ENCODE data around the gene SLC2A11. TPM values are rescaled to one million over a fixed set of nuclear protein-coding genes. Genes with fewer than 3 reads are reported as not detected.

Gene SLC2A11
- total RNA-seq, 6 experiments from 2014 or later, result 8.9 to 13.2 (median 10.5) TPM

- Mint-ChIP-seq H3K9me3 (peaks cover 4% of the 10 kb centered on the region; the same call in 1 of the 2 replicates), H3K4me3 (no peak overlapping the region), H3K4me1 (ENCODE audit: low read depth) (peaks cover 32% of the 10 kb centered on the region), H3K27ac (no peak overlapping the region), H3K36me3 (ENCODE audit: low read depth) (peaks cover 9% of the 10 kb centered on the region; the same call in 1 of the 2 replicates), H3K27me3 (ENCODE audit: insufficient read depth) (peaks cover 25% of the 10 kb centered on the region)
- DNase-seq, result no peak
- TF ChIP-seq, protein P1, sequence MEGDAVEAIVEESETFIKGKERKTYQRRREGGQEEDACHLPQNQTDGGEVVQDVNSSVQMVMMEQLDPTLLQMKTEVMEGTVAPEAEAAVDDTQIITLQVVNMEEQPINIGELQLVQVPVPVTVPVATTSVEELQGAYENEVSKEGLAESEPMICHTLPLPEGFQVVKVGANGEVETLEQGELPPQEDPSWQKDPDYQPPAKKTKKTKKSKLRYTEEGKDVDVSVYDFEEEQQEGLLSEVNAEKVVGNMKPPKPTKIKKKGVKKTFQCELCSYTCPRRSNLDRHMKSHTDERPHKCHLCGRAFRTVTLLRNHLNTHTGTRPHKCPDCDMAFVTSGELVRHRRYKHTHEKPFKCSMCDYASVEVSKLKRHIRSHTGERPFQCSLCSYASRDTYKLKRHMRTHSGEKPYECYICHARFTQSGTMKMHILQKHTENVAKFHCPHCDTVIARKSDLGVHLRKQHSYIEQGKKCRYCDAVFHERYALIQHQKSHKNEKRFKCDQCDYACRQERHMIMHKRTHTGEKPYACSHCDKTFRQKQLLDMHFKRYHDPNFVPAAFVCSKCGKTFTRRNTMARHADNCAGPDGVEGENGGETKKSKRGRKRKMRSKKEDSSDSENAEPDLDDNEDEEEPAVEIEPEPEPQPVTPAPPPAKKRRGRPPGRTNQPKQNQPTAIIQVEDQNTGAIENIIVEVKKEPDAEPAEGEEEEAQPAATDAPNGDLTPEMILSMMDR (IDR thresholded peaks at IDR 0.05), result no peak
These were observed 16.4 kb upstream of the SLC2A11 start for GRCh38 chr22:23841292-23841691.

DNA sequence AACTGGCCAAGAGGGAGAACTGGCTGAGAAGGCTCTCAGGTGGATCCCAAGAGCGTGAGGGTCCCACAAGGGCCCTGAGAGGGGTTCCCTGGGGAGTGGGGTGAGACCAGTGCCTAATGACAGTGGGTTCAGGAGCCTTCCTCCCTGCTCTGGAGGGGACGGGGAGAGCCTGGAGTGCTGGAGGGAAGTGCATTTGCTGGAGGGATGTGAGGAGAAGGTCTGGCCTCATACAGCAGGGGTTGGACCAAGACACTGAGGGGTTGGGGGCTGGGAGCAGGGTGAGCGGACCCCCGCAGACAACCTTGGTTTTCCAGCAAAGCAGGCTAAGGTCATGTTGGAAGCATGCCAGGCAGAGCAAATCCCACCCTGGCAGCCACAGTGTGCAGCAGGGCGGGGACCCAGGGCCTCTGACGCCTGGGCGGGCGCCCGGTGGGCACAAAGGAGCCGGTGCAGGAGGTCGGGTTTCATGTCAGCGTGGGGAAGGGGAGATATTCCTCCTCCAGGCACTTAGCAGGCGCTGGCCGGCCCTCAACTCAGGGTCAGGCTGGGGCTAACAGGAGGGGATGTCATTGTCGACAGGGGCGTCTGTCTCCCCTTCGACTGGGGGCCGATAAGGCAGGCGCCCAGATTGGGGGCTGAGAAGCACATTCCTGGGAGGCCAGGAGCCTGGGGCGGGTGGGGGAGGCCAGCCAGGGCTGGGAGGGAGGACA lies 15.8 kb upstream of the SLC2A11 start:
- Mint-ChIP-seq H3K9me3 (peaks cover 4% of the 10 kb centered on the region; the same call in 1 of the 2 replicates), H3K27ac (no peak overlapping the region)

DNA sequence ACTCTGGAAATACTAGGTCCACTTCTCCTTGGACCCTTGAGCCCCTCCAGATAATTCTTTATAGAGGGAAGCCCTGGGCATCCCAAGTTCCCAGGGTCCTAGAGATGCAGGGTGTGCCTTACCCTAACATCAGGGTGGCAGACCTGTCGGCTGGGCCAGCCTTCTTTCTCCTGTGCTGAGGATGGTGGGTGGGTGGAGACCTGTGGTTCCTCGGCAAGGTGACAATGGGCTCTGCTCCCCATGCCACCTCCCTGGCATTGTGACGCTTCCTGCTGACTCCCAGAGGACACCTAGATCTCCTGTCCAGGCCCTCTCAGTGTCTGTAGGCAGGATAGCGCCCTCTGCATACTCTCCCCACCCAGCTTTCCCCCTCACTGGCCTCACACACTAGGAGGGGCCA lies 15.1 kb upstream of the SLC2A11 start:
- TF ChIP-seq, protein P1 (IDR thresholded peaks at IDR 0.05), result no peak
- Mint-ChIP-seq H3K27me3 (ENCODE audit: insufficient read depth) (peaks cover 22% of the 10 kb centered on the region), H3K27ac (no peak overlapping the region), H3K4me1 (ENCODE audit: low read depth) (peaks cover 39% of the 10 kb centered on the region), H3K36me3 (ENCODE audit: low read depth) (peaks cover 9% of the 10 kb centered on the region; the same call in 1 of the 2 replicates), H3K4me3 (no peak overlapping the region), H3K9me3 (peaks cover 4% of the 10 kb centered on the region; the same call in 1 of the 2 replicates)
- DNase-seq, result no peak

More for the DNA sequence above, 15.8 kb upstream of the SLC2A11 start:
- H3K4me3 Mint-ChIP-seq, result no peak overlapping the region
- DNase-seq, result no peak
- H3K36me3 Mint-ChIP-seq (ENCODE audit: low read depth), result peaks cover 9% of the 10 kb centered on the region; the same call in 1 of the 2 replicates
- peaks cover 38% of the 10 kb centered on the region for H3K4me1 Mint-ChIP-seq (ENCODE audit: low read depth)
- TF ChIP-seq, protein P1 (IDR thresholded peaks at IDR 0.05), result no peak
- H3K27me3 Mint-ChIP-seq (ENCODE audit: insufficient read depth), result peaks cover 23% of the 10 kb centered on the region

GRCh38 chr22:23844739-23845202 lies 12.9 kb upstream of the SLC2A11 start:
- H3K27ac Mint-ChIP-seq, result no peak overlapping the region
- H3K4me1 Mint-ChIP-seq (ENCODE audit: low read depth), result peaks cover 25% of the 10 kb centered on the region
- no peaks in the 10 kb centered on the region for H3K9me3 Mint-ChIP-seq
- TF ChIP-seq, protein P1 (IDR thresholded peaks at IDR 0.05), result no peak
- H3K4me3 Mint-ChIP-seq, result no peak overlapping the region
- no peak for DNase-seq
- H3K36me3 Mint-ChIP-seq (ENCODE audit: low read depth), result no peaks in the 10 kb centered on the region
- H3K27me3 Mint-ChIP-seq (ENCODE audit: insufficient read depth), result peaks cover 10% of the 10 kb centered on the region

DNA sequence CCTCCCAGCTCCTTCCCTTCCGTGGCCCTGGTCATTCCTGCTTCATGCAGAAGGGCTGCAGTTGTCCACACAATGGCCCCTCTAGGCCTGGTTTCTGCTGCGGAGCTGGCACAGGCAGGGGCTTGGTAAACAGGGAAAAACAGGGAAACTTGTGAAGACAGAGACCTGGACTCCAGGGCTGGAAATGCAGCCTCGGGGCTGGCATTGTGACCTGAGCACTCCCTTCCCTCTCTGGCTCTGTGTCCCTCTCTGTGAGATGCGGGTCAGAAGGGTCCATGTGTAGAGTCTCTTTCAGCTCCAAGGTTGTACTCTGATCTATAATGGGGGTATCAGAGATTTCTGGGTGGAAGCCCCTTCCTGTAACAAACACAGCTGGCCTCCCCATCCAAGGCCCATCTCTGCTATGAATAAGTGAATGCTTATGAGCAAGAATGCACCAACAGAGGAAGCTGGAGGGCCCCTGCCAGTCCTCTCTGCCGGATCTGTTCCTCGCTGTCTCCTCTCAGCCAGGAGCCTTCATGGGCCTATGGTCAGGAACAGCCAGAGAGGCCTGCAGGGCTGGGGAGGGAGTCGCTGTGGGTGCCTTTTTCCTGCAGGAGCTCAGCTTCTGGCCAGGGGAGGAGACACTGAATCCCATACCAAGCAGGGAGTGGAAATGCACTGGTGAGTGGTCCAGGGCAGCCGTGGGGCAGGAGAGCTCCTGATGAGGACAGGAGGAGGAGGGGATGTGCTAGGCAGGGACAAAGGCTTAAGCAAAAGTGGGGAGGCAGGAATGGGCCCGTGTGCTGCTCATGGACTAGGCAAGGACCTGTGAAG lies 12.2 kb upstream of the SLC2A11 start:
- Mint-ChIP-seq H3K27me3 (ENCODE audit: insufficient read depth) (peaks cover 10% of the 10 kb centered on the region), H3K4me3 (no peak overlapping the region), H3K9me3 (no peaks in the 10 kb centered on the region), H3K27ac (no peak overlapping the region), H3K36me3 (ENCODE audit: low read depth) (no peaks in the 10 kb centered on the region), H3K4me1 (ENCODE audit: low read depth) (peaks cover 25% of the 10 kb centered on the region)
- TF ChIP-seq, protein P1 (IDR thresholded peaks at IDR 0.05), result no peak
- no peak for DNase-seq
